IMR-90 (cell line): ENCODE data around the gene PTPN5. TPM values are rescaled to one million over a fixed set of nuclear protein-coding genes. Genes with fewer than 3 reads are reported as not detected.
A peak's percentile ranks its signal among the peaks of the same experiment; 100 is the strongest.

Experiments used
- ATAC-seq: fragments of 200-7000 bp; cut with Tn5 transposase; 2 replicates; pipeline ENCODE4 v1.9.1; 2020; ENCODE audit warnings: low read depth, mild to moderate bottlenecking, moderate library complexity
- BruUV-seq: library from RNA; stranded (reverse); fragments of 400-500 nt; replicated peaks from 2 replicates; lab custom pipeline; 2021; lab: Mats Ljungman, UMichigan
- CTCF ChIA-PET: fragments of 300-600 bp; formaldehyde crosslinking; extraction: SDS; loops from one replicate; lab custom pipeline; 2021; ENCODE audit warnings: antibody characterized with exemption; lab: Yijun Ruan, JAX
- POLR2A ChIA-PET: fragments of 300-600 bp; sonication (Branson Sonifier 250); formaldehyde crosslinking; loops from one replicate; lab custom pipeline; 2022; ENCODE audit warnings: antibody characterized with exemption; ENCODE audit not compliant: unreplicated experiment; lab: Charles Lee
- DNase-seq: peaks from one replicate; pipeline ENCODE4 v3.0.0; 2013
- H2AFZ ChIP-seq: replicated peaks from 2 replicates; pipeline ENCODE3; 2013; ENCODE audit warnings: low read length, mild to moderate bottlenecking; ENCODE audit not compliant: poor library complexity
- H2AK5ac ChIP-seq: 2 replicates; pipeline ENCODE4 v1.6.1; 2013; ENCODE audit warnings: low read depth, low read length, inconsistent platforms
- H2AK9ac ChIP-seq: replicated peaks from 2 replicates; pipeline ENCODE3; 2013; ENCODE audit warnings: mild to moderate bottlenecking, low read depth, low read length, moderate library complexity; ENCODE audit not compliant: poor library complexity
- H2BK120ac ChIP-seq: 2 replicates; pipeline ENCODE4 v1.6.1; 2013; ENCODE audit warnings: low read depth, low read length, inconsistent platforms
- H2BK15ac ChIP-seq: 3 replicates; pipeline ENCODE4 v1.6.1; 2013; ENCODE audit warnings: low read depth, low read length, inconsistent platforms
- H2BK20ac ChIP-seq: 2 replicates; pipeline ENCODE4 v1.6.1; 2013; ENCODE audit warnings: low read depth, mild to moderate bottlenecking, inconsistent platforms, low read length, moderate library complexity
- H2BK5ac ChIP-seq: 2 replicates; pipeline ENCODE4 v1.6.1; 2013; ENCODE audit warnings: mild to moderate bottlenecking, low read depth, low read length, inconsistent platforms; ENCODE audit not compliant: poor library complexity, severe bottlenecking
- H3K14ac ChIP-seq: replicated peaks from 2 replicates; pipeline ENCODE4 v1.6.1; 2013; ENCODE audit warnings: low read depth, low read length, inconsistent platforms
- H3K18ac ChIP-seq: 2 replicates; pipeline ENCODE4 v1.6.1; 2013; ENCODE audit warnings: low read depth, low read length, control low read depth
- H3K23ac ChIP-seq: 2 replicates; pipeline ENCODE4 v1.6.1; 2013; ENCODE audit warnings: low read depth, low read length, inconsistent platforms
- H3K27ac ChIP-seq: 2 replicates; pipeline ENCODE4 v1.5.1; 2013; ENCODE audit warnings: mild to moderate bottlenecking, control low read depth, low read length; ENCODE audit not compliant: insufficient read depth
- H3K27me3 ChIP-seq: 2 replicates; pipeline ENCODE4 v1.6.1; 2013; ENCODE audit warnings: low read length; ENCODE audit not compliant: control insufficient read depth, insufficient read depth
- H3K36me3 ChIP-seq: 2 replicates; pipeline ENCODE4 v1.6.1; 2013; ENCODE audit warnings: low read length, mixed read lengths; ENCODE audit not compliant: control insufficient read depth, insufficient read depth
- H3K4ac ChIP-seq: 2 replicates; pipeline ENCODE4 v1.6.1; 2013; ENCODE audit warnings: low read depth, low read length, inconsistent platforms
- H3K4me1 ChIP-seq: 2 replicates; pipeline ENCODE4 v1.6.1; 2013; ENCODE audit warnings: low read length, mixed read lengths; ENCODE audit not compliant: control insufficient read depth, insufficient read depth
- H3K4me2 ChIP-seq: 2 replicates; pipeline ENCODE4 v1.6.1; 2013; ENCODE audit warnings: low read depth, mild to moderate bottlenecking, control low read depth, low read length, moderate library complexity
- H3K4me3 ChIP-seq: 2 replicates; pipeline ENCODE4 v1.5.1; 2013; ENCODE audit warnings: low read depth, mild to moderate bottlenecking, control low read depth, low read length, moderate library complexity; ENCODE audit not compliant: insufficient read depth
- H3K56ac ChIP-seq: 2 replicates; pipeline ENCODE4 v1.6.1; 2013; ENCODE audit warnings: low read length, inconsistent platforms; ENCODE audit not compliant: insufficient read depth; ENCODE audit errors: extremely low read depth
- H3K79me1 ChIP-seq, 2 experiments: 2 replicates each; pipeline ENCODE4 v1.6.1; 2013; ENCODE audit warnings: low read length in 2 of 2, inconsistent platforms in 1 of 2, low read depth in 1 of 2
- H3K9ac ChIP-seq: 2 replicates; pipeline ENCODE4 v1.6.1; 2013; ENCODE audit warnings: low read depth, low read length, control low read depth
- H3K9me1 ChIP-seq: 2 replicates; pipeline ENCODE4 v1.6.1; 2013; ENCODE audit warnings: low read length, inconsistent platforms; ENCODE audit not compliant: insufficient read depth
- H3K9me3 ChIP-seq: 2 replicates; pipeline ENCODE4 v1.6.1; 2013; ENCODE audit warnings: low read length; ENCODE audit not compliant: control insufficient read depth, insufficient read depth
- H4K20me1 ChIP-seq: 2 replicates; pipeline ENCODE4 v1.6.1; 2013; ENCODE audit warnings: low read length, inconsistent platforms; ENCODE audit not compliant: insufficient read depth
- H4K5ac ChIP-seq: 2 replicates; pipeline ENCODE4 v1.6.1; 2013; ENCODE audit warnings: mild to moderate bottlenecking, low read depth, low read length, control low read depth
- H4K8ac ChIP-seq, 2 experiments: 2 replicates each; pipeline ENCODE4 v1.6.1; 2013; ENCODE audit warnings: low read depth in 2 of 2, low read length in 2 of 2, control low read depth in 1 of 2, inconsistent platforms in 1 of 2
- H4K91ac ChIP-seq: 2 replicates; pipeline ENCODE4 v1.6.1; 2013; ENCODE audit warnings: low read depth, low read length, inconsistent platforms; ENCODE audit not compliant: insufficient read depth
- BHLHE40 ChIP-seq: fragments of 150-350 bp; IDR thresholded peaks from 2 replicates; pipeline ENCODE4 v1.6.1; 2016; ENCODE audit warnings: mild to moderate bottlenecking, low read depth, low read length
- CEBPB ChIP-seq: IDR thresholded peaks from 2 replicates; pipeline ENCODE4 v1.6.1; 2012; ENCODE audit warnings: low read depth, low read length, improper control_type of control experiment
- CHD1 ChIP-seq: IDR thresholded peaks from 2 replicates; pipeline ENCODE4 v1.6.1; 2012; ENCODE audit warnings: low read depth, low read length, improper control_type of control experiment
- ELK1 ChIP-seq: fragments of 150-350 bp; IDR thresholded peaks from 2 replicates; pipeline ENCODE4 v1.6.1; 2016; ENCODE audit warnings: low read depth, mild to moderate bottlenecking, low read length, moderate library complexity, borderline replicate concordance
- FOS ChIP-seq: fragments of 150-350 bp; IDR thresholded peaks from 2 replicates; pipeline ENCODE4 v1.6.1; 2016; ENCODE audit warnings: low read depth, low read length
- MAFK ChIP-seq: IDR thresholded peaks from 2 replicates; pipeline ENCODE4 v1.6.1; 2012; ENCODE audit warnings: low read depth, low read length, improper control_type of control experiment
- NFE2L2 ChIP-seq: fragments of 150-350 bp; IDR thresholded peaks from 2 replicates; pipeline ENCODE4 v1.6.1; 2016; ENCODE audit warnings: low read depth, mild to moderate bottlenecking, low read length
- POLR2A ChIP-seq: IDR thresholded peaks from 2 replicates; pipeline ENCODE4 v1.6.1; 2012; ENCODE audit warnings: mild to moderate bottlenecking, low read depth, low read length
- RAD21 ChIP-seq: IDR thresholded peaks from 2 replicates; pipeline ENCODE4 v1.6.1; 2012; ENCODE audit warnings: low read length, improper control_type of control experiment
- RCOR1 ChIP-seq: IDR thresholded peaks from 2 replicates; pipeline ENCODE4 v1.6.1; 2012; ENCODE audit warnings: mild to moderate bottlenecking, low read length, improper control_type of control experiment; ENCODE audit not compliant: insufficient replicate concordance
- RFX5 ChIP-seq: IDR thresholded peaks from 2 replicates; pipeline ENCODE4 v1.8.0; 2012; ENCODE audit warnings: low read depth, mild to moderate bottlenecking, low read length, moderate library complexity
- WGBS, 2 experiments: methylation state at CpG; one replicate each; pipeline versions ENCODE4 v1.1.5 to v1.1.7; 2013; ENCODE audit warnings: missing lambda C conversion rate in 2 of 2; ENCODE audit not compliant: insufficient read length in 1 of 2; ENCODE audit errors: extremely low coverage in 2 of 2; 5-methylcytosine and 5-hydroxymethylcytosine counted together
- dilution Hi-C: fragments of 300-500 bp; cut with HindIII; formaldehyde crosslinking; loops from one replicate; pipeline ENCODE4 v1.14.3; 2018; ENCODE audit warnings: low sequenced_read_pairs; ENCODE audit not compliant: unreplicated experiment
- in situ Hi-C: fragments of 300-500 bp; cut with MboI; formaldehyde crosslinking; loops from 3 replicates; pipeline ENCODE4 v1.14.3; 2019; ENCODE audit warnings: low sequenced_read_pairs, inconsistent platforms, mixed read lengths
- intact Hi-C: fragments of 100-400 bp; cut with micrococcal nuclease; formaldehyde crosslinking; loops from 2 replicates; pipeline ENCODE4 v1.10.0; 2022
- polyA plus RNA-seq, 3 experiments: library from polyadenylated mRNA; depleted of rRNA; stranded (reverse); fragments of >200 nt; gene quantifications; 2 replicates each; pipeline ENCODE4 v1.2.3, GENCODE V29; 2012; ENCODE audit warnings: low replicate concordance in 1 of 3
- total RNA-seq: library from RNA; depleted of rRNA; stranded (reverse); fragments of >200 nt; gene quantifications from 2 replicates; pipeline ENCODE4 v1.2.3, GENCODE V29; 2012

The PTPN5 gene
- total and polyA plus RNA-seq, 2 of the 4 experiments (the other 2 are of a cell fraction): not detected

- Histone ChIP-seq H3K27ac (no peak overlapping the region), H4K8ac (no peak overlapping the region), H3K4ac (no peak overlapping the region), H2AK9ac (no peak overlapping the region), H2BK5ac (no peak overlapping the region), H3K18ac (no peak overlapping the region), H2BK120ac (no peak overlapping the region), H3K4me3 (no peak overlapping the region), H3K27me3 (peaks cover 29% of the 10 kb centered on the region), H3K9me1 (peaks cover 6% of the 10 kb centered on the region; the same call in 1 of the 2 replicates), H2AFZ (peak overlapping the region; percentile 9), H2BK20ac (no peak overlapping the region), H3K79me1 (no peaks in the 10 kb centered on the region), H3K9ac (no peak overlapping the region), H4K91ac (no peak overlapping the region), H3K14ac (no peak overlapping the region), H3K36me3 (no peaks in the 10 kb centered on the region), H2BK15ac (no peak overlapping the region), H2AK5ac (no peak overlapping the region), H3K23ac (no peak overlapping the region), H3K4me2 (no peak overlapping the region), H4K20me1 (no peaks in the 10 kb centered on the region), H3K9me3 (no peaks in the 10 kb centered on the region), H3K56ac (no peak overlapping the region), H4K5ac (no peak overlapping the region), H3K4me1 (peaks cover 4% of the 10 kb centered on the region)
- ChIA-PET POLR2A (no interaction called here), CTCF (no interaction called here)
- in situ Hi-C loops (no loop called here), dilution Hi-C loops (no loop called here), intact Hi-C loops (no loop called here)
- no peak for DNase-seq
- no TSS peak for BruUV-seq
- TF ChIP-seq NFE2L2 (no peak), RCOR1 (no peak), RFX5 (no peak), ELK1 (no peak), POLR2A (no peak), CEBPB (no peak), RAD21 (no peak), MAFK (no peak), BHLHE40 (no peak), FOS (no peak), CHD1 (no peak)
- WGBS, 2 experiments: 89% methylated on average over 7 of the region's 17 CpGs; no CpG with 5 or more reads in 1 of the 2 experiments
- ATAC-seq: no peak
Measured at GRCh38 chr11:18701614-18702216, 89.9 kb downstream of the PTPN5 start.
